Skeletal muscle tissue (tissue), 4 donors: ENCODE measurements around the gene PDK3. TPM values are rescaled to one million over a fixed set of nuclear protein-coding genes. Genes with fewer than 3 reads are reported as not detected.
A peak's percentile ranks its signal among the peaks of the same experiment; 100 is the strongest.

Experiments
- H3K27ac ChIP-seq: one replicate; pipeline ENCODE4 v1.7.0; 2013; ENCODE audit warnings: mild to moderate bottlenecking, low read depth, low read length, inconsistent platforms
- H3K27me3 ChIP-seq, 3 donors: one replicate each; pipeline ENCODE4 v1.7.0; 2013; ENCODE audit warnings: low read length in 3 of 3; ENCODE audit not compliant: control insufficient read depth in 3 of 3, insufficient read depth in 3 of 3
- H3K36me3 ChIP-seq, 3 donors: one replicate each; pipeline ENCODE4 v1.7.0; 2013; ENCODE audit warnings: low read length in 3 of 3; ENCODE audit not compliant: control insufficient read depth in 3 of 3, insufficient read depth in 3 of 3
- H3K4me1 ChIP-seq, 3 donors: one replicate each; pipeline ENCODE4 v1.7.0; 2013; ENCODE audit warnings: low read length in 3 of 3, mild to moderate bottlenecking in 3 of 3; ENCODE audit not compliant: control insufficient read depth in 3 of 3, insufficient read depth in 3 of 3
- H3K4me3 ChIP-seq, 3 donors: one replicate each; pipeline ENCODE4 v1.7.0; 2013; ENCODE audit warnings: low read length in 3 of 3
- H3K9ac ChIP-seq, 3 donors: one replicate each; pipeline ENCODE4 v1.7.0; 2013; ENCODE audit warnings: low read length in 3 of 3, mild to moderate bottlenecking in 3 of 3, moderate library complexity in 2 of 3, low read depth in 1 of 3
- H3K9me3 ChIP-seq, 3 donors: one replicate each; pipeline ENCODE4 v1.7.0; 2013; ENCODE audit warnings: low read length in 3 of 3; ENCODE audit not compliant: control insufficient read depth in 3 of 3
- total RNA-seq: library from RNA; depleted of rRNA; stranded (reverse); fragments of >200 nt; gene quantifications from one replicate; pipeline ENCODE4 v1.2.3, GENCODE V29; 2014
- donor health status: Osteomylitis.

Gene PDK3
- total RNA-seq, 1 donor from 2014 or later: 7.8 TPM

- Histone ChIP-seq H3K4me3 (peak overlapping the region in 1 of 3 donors; percentile 30), H3K27ac (peak overlapping the region; percentile 23), H3K9me3 (no peaks in the 10 kb centered on the region), H3K27me3 (no peaks in the 10 kb centered on the region), H3K9ac (no peak overlapping the region), H3K36me3 (no peaks in the 10 kb centered on the region), H3K4me1 (peaks cover 0 to 4% (median 0%) of the 10 kb centered on the region in 3 donors)
Measured at GRCh38 chrX:24479924-24480323, 14.8 kb downstream of the PDK3 start.

DNA sequence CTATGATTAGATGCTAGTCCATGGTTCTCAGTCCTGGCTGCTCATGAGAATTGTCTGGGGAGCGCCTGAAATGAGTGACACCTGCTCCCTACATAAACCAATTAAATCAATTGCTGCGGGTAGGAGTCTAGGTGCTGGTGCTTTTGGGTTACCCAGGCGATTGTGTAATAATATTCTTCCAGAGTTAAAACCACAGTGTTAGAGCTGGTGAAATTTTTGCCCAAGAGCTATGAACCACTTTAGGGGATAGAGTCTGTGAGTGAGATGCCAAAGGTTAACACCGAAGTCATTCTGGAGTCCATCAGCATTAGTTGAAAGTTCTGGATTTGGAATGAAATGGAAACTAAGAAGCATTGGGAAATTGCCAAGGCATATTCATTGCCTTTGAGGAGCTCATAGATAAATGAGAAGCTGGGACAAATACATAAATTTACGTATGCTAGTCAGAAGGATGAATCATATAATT, 15.3 kb downstream of the PDK3 start:
- H3K4me1 ChIP-seq: peaks cover 0 to 4% (median 0%) of the 10 kb centered on the region in 3 donors
- H3K9ac ChIP-seq: no peak overlapping the region
- no peaks in the 10 kb centered on the region for H3K27me3 ChIP-seq
- no peak overlapping the region for H3K27ac ChIP-seq
- H3K9me3 ChIP-seq: no peaks in the 10 kb centered on the region
- H3K4me3 ChIP-seq: no peak overlapping the region
- H3K36me3 ChIP-seq: no peaks in the 10 kb centered on the region

GRCh38 chrX:24482823-24483415, 17.8 kb downstream of the PDK3 start:
- H3K27me3 ChIP-seq: no peaks in the 10 kb centered on the region
- H3K4me3 ChIP-seq: no peak overlapping the region
- H3K27ac ChIP-seq: no peak overlapping the region
- H3K9me3 ChIP-seq: no peaks in the 10 kb centered on the region
- no peak overlapping the region for H3K9ac ChIP-seq
- no peaks in the 10 kb centered on the region for H3K36me3 ChIP-seq
- peaks cover 0 to 4% (median 0%) of the 10 kb centered on the region in 3 donors for H3K4me1 ChIP-seq

DNA sequence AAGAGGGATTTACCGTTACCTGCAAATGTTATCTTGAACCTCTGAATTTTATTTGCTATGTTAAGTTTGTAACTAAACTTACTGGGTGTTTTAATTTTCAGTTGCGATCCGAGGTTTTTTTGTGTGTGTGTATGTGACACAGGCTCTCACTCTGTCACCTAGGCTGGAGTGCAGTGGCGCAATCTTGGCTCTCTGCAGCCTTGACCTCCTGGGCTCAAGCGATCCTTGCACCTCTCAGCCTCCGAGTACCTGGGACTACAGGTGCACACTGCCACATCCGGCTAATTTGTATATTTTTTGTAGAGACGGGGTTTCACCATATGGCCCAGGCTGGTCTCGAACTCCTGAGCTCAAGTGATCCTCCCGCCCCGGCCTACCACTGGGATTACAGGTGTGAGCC, 18.5 kb downstream of the PDK3 start:
- H3K9ac ChIP-seq: no peak overlapping the region
- no peaks in the 10 kb centered on the region for H3K36me3 ChIP-seq
- H3K27me3 ChIP-seq: no peaks in the 10 kb centered on the region
- no peak overlapping the region for H3K4me3 ChIP-seq
- H3K27ac ChIP-seq: no peak overlapping the region
- no peaks in the 10 kb centered on the region for H3K9me3 ChIP-seq
- peaks cover 0 to 4% (median 0%) of the 10 kb centered on the region in 3 donors for H3K4me1 ChIP-seq

DNA sequence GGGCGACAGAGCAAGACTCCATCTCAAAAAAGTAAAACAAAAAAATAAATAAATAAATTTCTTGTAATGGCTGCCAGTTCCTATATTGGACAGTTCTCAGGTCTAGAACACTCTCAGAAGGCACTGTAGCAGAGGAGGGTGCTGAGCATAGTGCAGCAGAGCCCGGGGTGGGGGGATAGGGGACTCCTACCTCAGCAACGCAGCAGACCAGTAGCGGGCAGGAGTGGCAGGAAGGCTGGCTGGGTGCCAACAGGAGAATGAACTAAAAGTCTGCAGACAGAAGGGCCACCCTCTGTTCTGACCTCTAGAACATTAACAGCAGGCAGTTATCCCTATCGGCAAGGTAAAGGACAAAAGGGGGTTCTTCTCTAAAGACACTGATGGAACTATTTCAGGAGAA, 20.2 kb downstream of the PDK3 start:
- no peaks in the 10 kb centered on the region for H3K9me3 ChIP-seq
- H3K4me3 ChIP-seq: no peak overlapping the region
- H3K36me3 ChIP-seq: no peaks in the 10 kb centered on the region
- no peak overlapping the region for H3K27ac ChIP-seq
- H3K9ac ChIP-seq: no peak overlapping the region
- no peaks in the 10 kb centered on the region for H3K4me1 ChIP-seq
- no peaks in the 10 kb centered on the region for H3K27me3 ChIP-seq

- H3K9me3 ChIP-seq: no peaks in the 10 kb centered on the region
- H3K27me3 ChIP-seq: no peaks in the 10 kb centered on the region
- H3K36me3 ChIP-seq: no peaks in the 10 kb centered on the region
- no peak overlapping the region for H3K9ac ChIP-seq
- H3K27ac ChIP-seq: no peak overlapping the region
- no peaks in the 10 kb centered on the region for H3K4me1 ChIP-seq
- H3K4me3 ChIP-seq: no peak overlapping the region
Measured at GRCh38 chrX:24485976-24486680, 21.0 kb downstream of the PDK3 start.

DNA sequence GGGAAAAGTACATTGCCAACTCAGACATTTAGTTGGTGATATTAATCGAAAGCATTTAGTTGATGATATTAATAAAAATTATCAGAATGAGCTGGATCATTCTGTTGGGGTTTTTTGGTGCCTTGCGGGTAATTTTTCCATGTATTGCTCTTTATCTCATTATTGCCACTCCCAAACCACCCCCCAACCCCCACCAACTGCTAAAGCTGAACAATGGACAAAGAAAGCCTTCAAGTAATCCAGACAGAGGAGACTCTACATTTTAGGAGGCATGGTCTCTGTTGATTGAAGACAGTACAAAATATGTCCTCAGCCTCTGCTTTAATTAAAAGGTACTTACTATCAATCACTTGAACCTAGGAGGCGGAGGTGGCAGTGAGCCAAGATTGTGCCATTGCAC, 22.5 kb downstream of the PDK3 start:
- H3K27ac ChIP-seq: no peak overlapping the region
- H3K9me3 ChIP-seq: no peaks in the 10 kb centered on the region
- H3K4me1 ChIP-seq: no peaks in the 10 kb centered on the region
- no peak overlapping the region for H3K4me3 ChIP-seq
- H3K27me3 ChIP-seq: no peaks in the 10 kb centered on the region
- no peak overlapping the region for H3K9ac ChIP-seq
- no peaks in the 10 kb centered on the region for H3K36me3 ChIP-seq

DNA sequence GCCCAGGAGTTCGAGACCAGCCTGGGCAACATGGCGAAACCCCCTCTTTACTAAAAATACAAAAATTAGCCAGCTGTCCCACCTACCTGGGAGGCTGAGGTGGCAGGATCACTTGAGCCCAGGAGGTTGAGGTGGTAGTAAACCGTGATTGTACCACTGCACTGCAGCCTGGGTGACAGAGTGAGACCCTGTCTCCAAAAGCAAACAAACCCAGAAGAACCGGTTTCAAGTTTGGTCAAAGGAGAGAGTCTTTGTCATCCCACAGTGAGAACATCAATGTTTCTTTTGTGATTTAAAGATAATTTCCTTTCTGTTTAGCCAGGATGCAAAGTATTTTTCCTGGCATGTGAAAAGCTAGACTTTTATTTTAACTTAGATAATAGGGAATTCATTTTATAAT, 26.7 kb downstream of the PDK3 start:
- H3K9ac ChIP-seq: no peak overlapping the region
- H3K4me1 ChIP-seq: no peaks in the 10 kb centered on the region
- no peaks in the 10 kb centered on the region for H3K36me3 ChIP-seq
- H3K27ac ChIP-seq: no peak overlapping the region
- H3K27me3 ChIP-seq: no peaks in the 10 kb centered on the region
- no peak overlapping the region for H3K4me3 ChIP-seq
- no peaks in the 10 kb centered on the region for H3K9me3 ChIP-seq

DNA sequence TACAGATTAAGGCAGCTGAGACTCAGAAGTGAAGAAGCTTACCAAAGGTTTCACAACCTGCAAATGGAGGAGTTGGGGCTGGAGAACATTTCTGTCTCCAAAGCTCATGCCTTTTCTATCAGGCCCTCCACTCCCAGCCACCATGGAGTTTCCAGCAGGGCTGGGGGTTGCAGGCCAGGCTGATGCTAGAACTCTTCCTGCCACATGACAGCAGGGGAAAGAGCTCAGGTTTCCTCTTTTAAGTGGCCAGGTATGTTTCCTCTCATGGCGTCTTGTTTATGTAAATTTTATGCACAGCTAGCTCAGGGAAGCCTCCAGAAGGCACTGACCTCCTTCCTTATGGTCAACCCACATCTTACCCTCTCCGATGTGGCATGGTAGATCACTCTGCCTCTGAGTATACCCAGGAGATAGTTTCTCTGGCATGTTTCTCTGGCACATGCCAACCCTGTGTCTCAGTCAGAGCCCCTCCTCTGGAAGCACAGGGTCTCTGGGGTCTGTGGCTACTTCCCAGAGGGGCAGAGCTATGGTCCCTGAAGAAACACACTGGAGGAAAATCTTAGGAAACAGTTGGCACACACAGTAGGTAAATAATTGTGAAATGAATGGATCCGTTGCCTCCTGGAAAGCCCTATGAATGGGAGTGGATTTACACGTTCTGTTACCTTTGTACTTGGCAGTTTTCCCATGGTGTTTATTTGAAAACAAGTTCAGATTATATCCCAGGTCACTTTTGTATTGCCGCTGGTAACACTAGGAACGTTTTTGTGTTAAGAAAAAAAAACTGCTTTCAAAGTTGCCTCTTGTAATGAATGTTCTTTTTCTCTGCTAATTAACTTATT, 28.9 kb downstream of the PDK3 start:
- Histone ChIP-seq H3K27me3 (no peaks in the 10 kb centered on the region), H3K4me1 (peaks cover 0 to 4% (median 0%) of the 10 kb centered on the region in 3 donors), H3K36me3 (no peaks in the 10 kb centered on the region), H3K9me3 (no peaks in the 10 kb centered on the region), H3K9ac (no peak overlapping the region), H3K27ac (no peak overlapping the region), H3K4me3 (no peak overlapping the region)

DNA sequence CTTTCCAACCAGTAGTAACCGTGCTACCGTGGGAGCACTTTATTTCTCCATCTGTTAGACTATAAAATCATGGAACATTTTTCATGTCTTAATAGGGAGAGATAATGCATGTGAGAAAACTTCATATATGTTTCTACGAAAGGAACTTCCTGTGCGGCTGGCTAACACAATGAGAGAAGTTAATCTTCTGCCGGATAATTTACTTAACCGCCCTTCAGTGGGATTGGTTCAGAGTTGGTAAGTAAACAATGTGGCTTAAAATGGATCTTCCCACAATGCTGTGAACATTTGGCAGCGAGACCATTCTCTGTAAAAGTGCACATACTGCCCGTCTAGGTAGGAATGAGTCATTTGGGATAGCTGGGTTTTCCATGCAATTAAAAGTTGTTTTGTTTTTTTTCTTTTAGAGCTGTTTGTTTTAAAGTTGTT, 29.6 kb downstream of the PDK3 start:
- Histone ChIP-seq H3K27ac (no peak overlapping the region), H3K4me3 (peak overlapping the region in 1 of 3 donors; percentile 1), H3K9ac (no peak overlapping the region), H3K27me3 (no peaks in the 10 kb centered on the region), H3K9me3 (no peaks in the 10 kb centered on the region), H3K36me3 (no peaks in the 10 kb centered on the region), H3K4me1 (peaks cover 0 to 4% (median 0%) of the 10 kb centered on the region in 3 donors)
